MCF 10A (cell line): Measurements from ENCODE around the gene HPN. TPM values are rescaled to one million over a fixed set of nuclear protein-coding genes. Genes with fewer than 3 reads are reported as not detected.

Experiments used
- BruUV-seq: library from RNA; stranded (reverse); fragments of 400-500 nt; replicated peaks from 2 replicates; lab custom pipeline; 2021; lab: Mats Ljungman, UMichigan
- CTCF ChIA-PET: fragments of 300-600 bp; sonication (Branson Sonifier 250); formaldehyde crosslinking; extraction: SDS; loops from one replicate; lab custom pipeline; 2021; ENCODE audit warnings: antibody characterized with exemption, inconsistent platforms; lab: Yijun Ruan, JAX
- POLR2A ChIA-PET: fragments of 300-600, 350-650 bp; sonication (Branson Sonifier 250); formaldehyde crosslinking; extraction: SDS; loops from one replicate; lab custom pipeline; 2020; ENCODE audit warnings: antibody characterized with exemption, inconsistent platforms; lab: Yijun Ruan, JAX
- DNase-seq: peaks from one replicate; pipeline ENCODE4 v3.0.0-alpha.2; 2018; ENCODE audit not compliant: unreplicated experiment
- H3K27ac Mint-ChIP-seq: one replicate; pipeline ENCODE4 v1.8.0; 2022; ENCODE audit warnings: mild to moderate bottlenecking, low read depth, mixed read lengths; ENCODE audit not compliant: unreplicated experiment
- H3K27me3 Mint-ChIP-seq: one replicate; pipeline ENCODE4 v1.8.0; 2022; ENCODE audit warnings: mixed read lengths; ENCODE audit not compliant: insufficient read depth, unreplicated experiment
- H3K36me3 Mint-ChIP-seq: one replicate; pipeline ENCODE4 v1.8.0; 2022; ENCODE audit warnings: mild to moderate bottlenecking, moderate library complexity, mixed read lengths; ENCODE audit not compliant: insufficient read depth, unreplicated experiment
- H3K4me1 Mint-ChIP-seq: one replicate; pipeline ENCODE4 v1.8.0; 2022; ENCODE audit warnings: mixed read lengths; ENCODE audit not compliant: insufficient read depth, unreplicated experiment
- H3K4me3 Mint-ChIP-seq: one replicate; pipeline ENCODE4 v1.8.0; 2022; ENCODE audit warnings: mild to moderate bottlenecking, moderate library complexity, mixed read lengths; ENCODE audit not compliant: unreplicated experiment
- H3K9me3 Mint-ChIP-seq: one replicate; pipeline ENCODE4 v1.8.0; 2022; ENCODE audit warnings: mixed read lengths; ENCODE audit not compliant: unreplicated experiment
- intact Hi-C: fragments of 100-400 bp; cut with micrococcal nuclease; formaldehyde crosslinking; loops from 2 replicates; pipeline ENCODE4 v1.14.1; 2022
- total RNA-seq: library from RNA; stranded (reverse); gene quantifications from 2 replicates; pipeline ENCODE4 v1.2.3, GENCODE V29; 2022
- TF ChIP-seq, protein P1 (sequence below): fragments of 200-600 bp; IDR thresholded peaks from one replicate; pipeline ENCODE4 v1.8.0; 2022; ENCODE audit warnings: antibody characterized with exemption, mild to moderate bottlenecking; ENCODE audit not compliant: unreplicated experiment

Gene HPN
- total RNA-seq, 1 experiment from 2014 or later, result not detected

DNA sequence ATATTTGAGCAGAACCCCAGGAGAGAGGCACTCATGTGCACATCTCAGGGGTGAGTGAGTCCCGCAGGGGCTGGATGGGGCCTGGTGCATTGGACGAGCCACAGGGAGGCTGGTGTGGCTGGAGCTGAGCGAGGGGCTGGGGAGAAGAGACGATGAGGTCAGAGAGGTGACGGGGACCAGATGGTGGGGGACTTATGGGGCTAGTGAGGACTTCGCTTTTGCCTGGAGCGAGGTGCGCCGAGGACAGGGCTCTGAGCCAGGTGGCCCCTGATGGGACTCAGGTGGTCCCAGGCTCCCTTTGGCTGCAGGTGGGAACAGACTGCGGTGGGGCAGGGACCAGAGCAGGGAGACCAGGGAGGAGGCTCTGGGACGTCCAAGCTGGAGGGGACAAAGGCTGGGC, 67.2 kb downstream of the HPN start:
- ChIA-PET CTCF (interaction anchor here (0.7 to 3.4 kb wide), 5 partner anchors 10 to 44 kb away, joined by 3 to 16 read pairs (median 3); partner anchors contain the start of gene LGI4), POLR2A (interaction anchor here (0.7 to 7.1 kb wide), 5 partner anchors 11 to 66 kb away, joined by 3 to 40 read pairs (median 3); no protein-coding TSS in a partner anchor)
- peak overlapping the region; percentile 82 for H3K27ac Mint-ChIP-seq
- no peak for DNase-seq
- no peak overlapping the region for H3K4me3 Mint-ChIP-seq
- no peaks in the 10 kb centered on the region for H3K9me3 Mint-ChIP-seq
- intact Hi-C loops, result no loop called here
- TF ChIP-seq, protein P1, sequence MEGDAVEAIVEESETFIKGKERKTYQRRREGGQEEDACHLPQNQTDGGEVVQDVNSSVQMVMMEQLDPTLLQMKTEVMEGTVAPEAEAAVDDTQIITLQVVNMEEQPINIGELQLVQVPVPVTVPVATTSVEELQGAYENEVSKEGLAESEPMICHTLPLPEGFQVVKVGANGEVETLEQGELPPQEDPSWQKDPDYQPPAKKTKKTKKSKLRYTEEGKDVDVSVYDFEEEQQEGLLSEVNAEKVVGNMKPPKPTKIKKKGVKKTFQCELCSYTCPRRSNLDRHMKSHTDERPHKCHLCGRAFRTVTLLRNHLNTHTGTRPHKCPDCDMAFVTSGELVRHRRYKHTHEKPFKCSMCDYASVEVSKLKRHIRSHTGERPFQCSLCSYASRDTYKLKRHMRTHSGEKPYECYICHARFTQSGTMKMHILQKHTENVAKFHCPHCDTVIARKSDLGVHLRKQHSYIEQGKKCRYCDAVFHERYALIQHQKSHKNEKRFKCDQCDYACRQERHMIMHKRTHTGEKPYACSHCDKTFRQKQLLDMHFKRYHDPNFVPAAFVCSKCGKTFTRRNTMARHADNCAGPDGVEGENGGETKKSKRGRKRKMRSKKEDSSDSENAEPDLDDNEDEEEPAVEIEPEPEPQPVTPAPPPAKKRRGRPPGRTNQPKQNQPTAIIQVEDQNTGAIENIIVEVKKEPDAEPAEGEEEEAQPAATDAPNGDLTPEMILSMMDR, result no peak
- no peaks in the 10 kb centered on the region for H3K27me3 Mint-ChIP-seq
- no TSS peak for BruUV-seq
- peaks cover 21% of the 10 kb centered on the region for H3K4me1 Mint-ChIP-seq
- no peaks in the 10 kb centered on the region for H3K36me3 Mint-ChIP-seq

DNA sequence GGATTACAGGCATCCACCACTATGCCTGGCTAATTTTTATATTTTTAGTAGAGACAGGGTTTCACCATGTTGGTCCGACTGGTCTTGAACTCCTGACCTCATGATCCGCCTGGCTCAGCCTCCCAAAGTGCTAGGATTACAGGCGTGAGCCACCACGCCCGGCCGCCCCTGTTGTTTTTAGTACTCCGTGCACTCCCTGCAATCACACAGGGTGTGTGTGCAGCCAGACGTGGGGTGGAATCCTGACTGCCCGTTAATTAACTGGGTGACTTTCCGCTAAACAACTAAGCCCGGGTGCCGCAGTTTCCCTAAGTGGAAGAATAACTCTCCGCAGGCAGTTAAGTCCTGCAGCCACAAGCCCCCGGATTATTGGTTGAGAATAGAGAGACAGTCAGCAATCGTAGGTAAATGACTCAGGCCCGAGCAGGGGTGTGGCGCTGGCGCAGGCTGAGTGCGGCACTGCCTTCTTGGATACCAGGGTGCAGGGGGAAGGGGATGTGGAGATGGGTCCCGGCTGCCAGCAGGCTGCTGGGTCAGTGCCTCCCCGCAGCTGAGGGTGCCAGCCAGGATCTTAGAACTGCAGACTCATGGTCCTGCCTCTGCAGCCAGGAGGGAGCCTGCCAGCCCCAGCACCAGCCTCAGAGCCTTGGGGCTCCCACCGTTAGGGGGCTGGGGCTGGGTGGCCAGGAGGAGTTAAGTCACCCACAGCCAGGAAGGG, 68.0 kb downstream of the HPN start:
- Mint-ChIP-seq H3K9me3 (no peaks in the 10 kb centered on the region), H3K4me3 (no peak overlapping the region), H3K27me3 (no peaks in the 10 kb centered on the region), H3K4me1 (peaks cover 24% of the 10 kb centered on the region), H3K36me3 (no peaks in the 10 kb centered on the region), H3K27ac (peak overlapping the region; percentile 76)
- intact Hi-C loops, result no loop called here
- TF ChIP-seq, protein P1, result no peak
- DNase-seq, result peak; percentile 73
- BruUV-seq, result no TSS peak
- POLR2A ChIA-PET, result interaction anchor here (0.7 to 7.1 kb wide), 5 partner anchors 11 to 65 kb away, joined by 3 to 40 read pairs (median 3); no protein-coding TSS in a partner anchor
- CTCF ChIA-PET, result interaction anchor here (0.7 to 3.4 kb wide), 7 partner anchors 9 to 142 kb away, joined by 3 to 16 read pairs (median 3); partner anchors contain the start of gene LGI4

DNA sequence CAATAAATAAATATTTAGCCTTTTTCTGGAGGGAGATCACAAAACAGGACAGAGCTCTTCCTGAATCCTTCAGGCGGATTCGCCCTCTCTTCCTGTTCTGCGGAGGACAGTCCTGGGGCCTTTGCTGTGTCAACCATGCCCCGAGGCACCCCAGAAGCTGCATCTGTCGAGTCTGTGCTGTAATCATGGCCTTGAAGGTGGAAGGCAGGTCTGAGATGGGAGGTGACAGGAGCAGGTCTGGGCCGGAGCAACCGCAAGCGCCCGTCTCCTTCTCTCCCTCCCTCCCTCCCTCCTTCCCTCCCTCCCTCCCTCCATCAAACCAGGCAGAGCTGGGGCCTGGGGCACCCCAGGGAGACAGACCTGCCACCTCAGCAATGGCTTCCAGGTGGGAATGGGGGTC, 69.5 kb downstream of the HPN start:
- Mint-ChIP-seq H3K4me1 (peaks cover 38% of the 10 kb centered on the region), H3K4me3 (no peak overlapping the region), H3K27ac (no peak overlapping the region), H3K9me3 (no peaks in the 10 kb centered on the region), H3K36me3 (no peaks in the 10 kb centered on the region), H3K27me3 (no peaks in the 10 kb centered on the region)
- CTCF ChIA-PET, result interaction anchor here (0.6 to 3.2 kb wide), 4 partner anchors 19 to 31 kb away, joined by 3 to 19 read pairs (median 4); no protein-coding TSS in a partner anchor
- POLR2A ChIA-PET, result interaction anchor here (1.4 to 7.1 kb wide), 2 partner anchors 13 kb away, joined by 6 to 40 read pairs; no protein-coding TSS in a partner anchor
- BruUV-seq, result no TSS peak
- DNase-seq, result no peak
- intact Hi-C loops, result no loop called here
- TF ChIP-seq, protein P1, result no peak

DNA sequence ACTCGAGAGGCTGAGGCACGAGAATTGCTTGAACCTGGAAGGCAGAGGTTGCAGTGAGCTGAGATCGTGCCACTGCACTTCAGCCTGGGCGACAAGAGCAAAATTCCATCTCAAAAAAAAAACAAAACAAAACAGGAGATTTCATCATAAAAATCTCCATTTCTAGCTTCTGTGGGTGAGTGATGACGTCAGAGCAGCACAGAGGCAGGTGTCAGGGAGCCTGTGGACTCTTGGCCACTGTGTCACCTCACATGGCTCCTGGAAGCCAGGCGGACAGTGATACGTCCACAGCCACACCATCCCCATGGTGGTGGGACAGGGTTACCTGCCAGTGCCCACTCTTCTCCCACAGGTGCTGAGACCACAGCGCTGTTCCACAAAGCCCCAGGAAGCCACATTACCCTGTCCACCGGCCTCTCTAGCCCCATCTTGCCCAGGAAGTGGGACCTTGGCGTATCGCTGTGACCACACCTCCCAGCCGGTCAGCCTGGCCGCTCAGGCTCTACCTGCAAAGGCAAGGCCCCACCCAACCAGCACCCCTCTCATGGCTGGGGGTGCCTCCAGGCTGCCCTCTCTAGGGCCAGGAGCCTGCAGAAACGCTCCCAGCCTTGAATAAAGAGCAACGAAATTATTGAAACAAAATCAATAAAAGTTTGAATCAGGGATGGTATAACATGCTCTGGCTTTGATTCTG, 71.6 kb downstream of the HPN start:
- H3K9me3 Mint-ChIP-seq, result no peaks in the 10 kb centered on the region
- intact Hi-C loops, result no loop called here
- no peak overlapping the region for H3K4me3 Mint-ChIP-seq

More for the DNA sequence above, 71.6 kb downstream of the HPN start:
- H3K4me1 Mint-ChIP-seq, result peaks cover 52% of the 10 kb centered on the region
- H3K27ac Mint-ChIP-seq, result no peak overlapping the region
- CTCF ChIA-PET, result interaction anchor here (0.6 to 3.2 kb wide), 5 partner anchors 12 to 45 kb away, joined by 3 to 19 read pairs (median 4); no protein-coding TSS in a partner anchor
- TF ChIP-seq, protein P1, result no peak
- DNase-seq, result no peak
- POLR2A ChIA-PET, result interaction anchor here (7.1 kb wide), 1 partner anchor 15 kb away, joined by 40 read pairs; no protein-coding TSS in a partner anchor
- BruUV-seq, result no TSS peak
- H3K36me3 Mint-ChIP-seq, result no peaks in the 10 kb centered on the region
- no peaks in the 10 kb centered on the region for H3K27me3 Mint-ChIP-seq
